ENCODE measurements around the gene SLCO4A1. TPM values are rescaled to one million over a fixed set of nuclear protein-coding genes. Genes with fewer than 3 reads are reported as not detected.

Gene SLCO4A1
- total RNA-seq, 4 donors from 2014 or later = 6.7 to 22.1 (median 14.4) TPM

DNA sequence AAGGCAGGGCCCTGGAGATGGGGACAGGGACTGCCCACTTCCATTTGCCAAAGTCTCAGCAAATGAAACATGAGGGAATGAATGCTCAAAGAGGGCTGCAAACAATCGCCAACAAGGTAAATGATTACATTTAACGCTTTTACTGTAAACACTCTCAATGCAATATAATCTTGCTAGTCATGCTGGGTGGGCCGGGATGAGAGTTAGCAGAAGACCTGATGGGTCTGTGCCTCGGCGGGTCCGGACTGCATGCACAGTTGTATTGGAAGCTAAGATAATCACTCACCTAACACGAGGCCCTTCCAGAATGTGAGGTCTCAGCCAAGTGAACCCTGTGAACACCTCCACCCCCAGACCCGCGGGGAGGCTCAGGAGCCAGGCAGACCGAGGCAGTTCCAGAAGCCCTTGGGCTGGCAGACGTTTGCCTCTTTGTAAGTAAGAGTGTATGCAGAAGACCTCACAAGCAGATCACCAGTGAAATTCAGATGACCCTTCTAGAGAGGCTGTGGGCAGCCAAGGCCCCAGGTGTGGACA is 4.7 kb upstream of the SLCO4A1 start:
- H3K9me3 ChIP-seq = no peaks in the 10 kb centered on the region
- no peak overlapping the region for H3K27ac ChIP-seq
- intact Hi-C loops (cut with DNase I) = no loop called here
- no peaks in the 10 kb centered on the region for H3K36me3 ChIP-seq
- DNase-seq = no peak
- peaks cover 0 to 98% (median 0%) of the 10 kb centered on the region in 4 donors for H3K27me3 ChIP-seq
- TF ChIP-seq POLR2A (IDR thresholded peaks at IDR 0.05) = no peak
- TF ChIP-seq, protein P1, sequence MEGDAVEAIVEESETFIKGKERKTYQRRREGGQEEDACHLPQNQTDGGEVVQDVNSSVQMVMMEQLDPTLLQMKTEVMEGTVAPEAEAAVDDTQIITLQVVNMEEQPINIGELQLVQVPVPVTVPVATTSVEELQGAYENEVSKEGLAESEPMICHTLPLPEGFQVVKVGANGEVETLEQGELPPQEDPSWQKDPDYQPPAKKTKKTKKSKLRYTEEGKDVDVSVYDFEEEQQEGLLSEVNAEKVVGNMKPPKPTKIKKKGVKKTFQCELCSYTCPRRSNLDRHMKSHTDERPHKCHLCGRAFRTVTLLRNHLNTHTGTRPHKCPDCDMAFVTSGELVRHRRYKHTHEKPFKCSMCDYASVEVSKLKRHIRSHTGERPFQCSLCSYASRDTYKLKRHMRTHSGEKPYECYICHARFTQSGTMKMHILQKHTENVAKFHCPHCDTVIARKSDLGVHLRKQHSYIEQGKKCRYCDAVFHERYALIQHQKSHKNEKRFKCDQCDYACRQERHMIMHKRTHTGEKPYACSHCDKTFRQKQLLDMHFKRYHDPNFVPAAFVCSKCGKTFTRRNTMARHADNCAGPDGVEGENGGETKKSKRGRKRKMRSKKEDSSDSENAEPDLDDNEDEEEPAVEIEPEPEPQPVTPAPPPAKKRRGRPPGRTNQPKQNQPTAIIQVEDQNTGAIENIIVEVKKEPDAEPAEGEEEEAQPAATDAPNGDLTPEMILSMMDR (IDR thresholded peaks at IDR 0.05) = no peak
- H3K4me3 ChIP-seq = no peak overlapping the region
- peaks cover 7 to 15% (median 8%) of the 10 kb centered on the region in 3 donors for H3K4me1 ChIP-seq
- 70% methylated on average over 7 to 8 of the region's 11 CpGs for WGBS, 2 donors

GRCh38 chr20:62638055-62638570 is 4.2 kb upstream of the SLCO4A1 start:
- no peak overlapping the region for H3K4me3 ChIP-seq
- TF ChIP-seq, protein P1 (IDR thresholded peaks at IDR 0.05) = no peak
- TF ChIP-seq POLR2A (IDR thresholded peaks at IDR 0.05) = no peak
- WGBS, 2 donors = 82 to 84% methylated on average over 11 to 12 of the region's 12 CpGs
- intact Hi-C loops (cut with DNase I) = no loop called here
- no peaks in the 10 kb centered on the region for H3K9me3 ChIP-seq
- no peaks in the 10 kb centered on the region for H3K36me3 ChIP-seq
- peaks cover 12 to 20% (median 14%) of the 10 kb centered on the region in 3 donors for H3K4me1 ChIP-seq
- H3K27me3 ChIP-seq = peaks cover 0 to 98% (median 1%) of the 10 kb centered on the region in 4 donors
- DNase-seq = no peak
- no peak overlapping the region for H3K27ac ChIP-seq

GRCh38 chr20:62638679-62639406 is 3.5 kb upstream of the SLCO4A1 start:
- Histone ChIP-seq H3K27ac (no peak overlapping the region), H3K36me3 (no peaks in the 10 kb centered on the region), H3K9me3 (no peaks in the 10 kb centered on the region), H3K4me1 (peaks cover 19 to 28% (median 21%) of the 10 kb centered on the region in 3 donors), H3K4me3 (no peak overlapping the region), H3K27me3 (peaks cover 0 to 98% (median 2%) of the 10 kb centered on the region in 4 donors)
- 76 to 86% methylated on average over 23 of the region's 23 CpGs for whole genome bisulfite sequencing, 2 donors
- no peak for DNase-seq
- TF ChIP-seq POLR2A (IDR thresholded peaks at IDR 0.05) = no peak
- TF ChIP-seq, protein P1 (IDR thresholded peaks at IDR 0.05) = no peak
- intact Hi-C loops (cut with DNase I) = no loop called here

DNA sequence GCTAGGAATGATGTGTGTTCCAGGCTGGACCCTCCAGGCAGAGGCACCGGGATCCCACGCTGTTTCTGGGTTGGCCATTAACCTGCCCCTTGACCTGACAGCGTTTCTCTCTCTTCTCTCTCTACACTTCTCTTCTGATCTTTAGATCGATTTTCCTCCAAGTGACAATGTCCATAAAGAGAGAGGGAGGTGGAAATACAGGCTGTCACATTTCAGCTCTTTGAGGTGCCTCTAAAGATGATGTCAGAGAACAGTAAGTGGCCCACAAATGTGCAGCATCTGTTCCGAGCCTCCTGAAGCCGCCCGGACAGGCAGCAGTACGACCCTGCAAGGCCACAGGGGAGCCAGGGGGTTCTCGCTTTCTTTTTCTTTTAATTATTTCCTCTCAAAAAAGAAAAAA is 2.5 kb upstream of the SLCO4A1 start:
- Histone ChIP-seq H3K27ac (no peak overlapping the region), H3K9me3 (no peaks in the 10 kb centered on the region), H3K36me3 (no peaks in the 10 kb centered on the region), H3K27me3 (peaks cover 0 to 98% (median 2%) of the 10 kb centered on the region in 4 donors), H3K4me3 (no peak overlapping the region), H3K4me1 (peaks cover 26 to 37% (median 27%) of the 10 kb centered on the region in 3 donors)
- intact Hi-C loops (cut with DNase I) = no loop called here
- TF ChIP-seq, protein P1 (IDR thresholded peaks at IDR 0.05) = no peak
- no peak for TF ChIP-seq POLR2A (IDR thresholded peaks at IDR 0.05)
- 85 to 87% methylated on average over 9 of the region's 9 CpGs for WGBS, 2 donors
- DNase-seq = no peak

- Histone ChIP-seq H3K27me3 (peaks cover 0 to 96% (median 2%) of the 10 kb centered on the region in 4 donors), H3K4me1 (peaks cover 38 to 48% (median 38%) of the 10 kb centered on the region in 3 donors), H3K4me3 (no peak overlapping the region), H3K9me3 (no peaks in the 10 kb centered on the region), H3K27ac (no peak overlapping the region), H3K36me3 (no peaks in the 10 kb centered on the region)
- DNase-seq = no peak
- 85 to 91% methylated on average over 7 to 8 of the region's 9 CpGs for WGBS, 2 donors
- intact Hi-C loops (cut with DNase I) = no loop called here
- no peak for TF ChIP-seq POLR2A (IDR thresholded peaks at IDR 0.05)
Measured at GRCh38 chr20:62640870-62641269, 1.4 kb upstream of the SLCO4A1 start.

Measured in esophagus squamous epithelium (tissue), 5 donors.